ENCODE data around the gene MYO5C. TPM values are rescaled to one million over a fixed set of nuclear protein-coding genes. Genes with fewer than 3 reads are reported as not detected.
"Not testable (repeated sequence)": the region's sequence is repeated elsewhere in the genome, so short reads cannot be mapped to it uniquely, and the experiment has no call there.

Gene MYO5C
- total RNA-seq, 1 donor from 2014 or later, result 10.3 TPM

- no peaks in the 10 kb centered on the region for H3K9me3 ChIP-seq
- DNase-seq (ENCODE audit: extremely low spot score in 2 of 2), result no peak
- intact Hi-C loops (cut with DNase I), result no loop called here
- no peaks in the 10 kb centered on the region for H3K27me3 ChIP-seq
- no peaks in the 10 kb centered on the region for H3K36me3 ChIP-seq
- no peak overlapping the region for H3K4me3 ChIP-seq
- peaks cover 5% of the 10 kb centered on the region for H3K4me1 ChIP-seq
- TF ChIP-seq, protein P1, sequence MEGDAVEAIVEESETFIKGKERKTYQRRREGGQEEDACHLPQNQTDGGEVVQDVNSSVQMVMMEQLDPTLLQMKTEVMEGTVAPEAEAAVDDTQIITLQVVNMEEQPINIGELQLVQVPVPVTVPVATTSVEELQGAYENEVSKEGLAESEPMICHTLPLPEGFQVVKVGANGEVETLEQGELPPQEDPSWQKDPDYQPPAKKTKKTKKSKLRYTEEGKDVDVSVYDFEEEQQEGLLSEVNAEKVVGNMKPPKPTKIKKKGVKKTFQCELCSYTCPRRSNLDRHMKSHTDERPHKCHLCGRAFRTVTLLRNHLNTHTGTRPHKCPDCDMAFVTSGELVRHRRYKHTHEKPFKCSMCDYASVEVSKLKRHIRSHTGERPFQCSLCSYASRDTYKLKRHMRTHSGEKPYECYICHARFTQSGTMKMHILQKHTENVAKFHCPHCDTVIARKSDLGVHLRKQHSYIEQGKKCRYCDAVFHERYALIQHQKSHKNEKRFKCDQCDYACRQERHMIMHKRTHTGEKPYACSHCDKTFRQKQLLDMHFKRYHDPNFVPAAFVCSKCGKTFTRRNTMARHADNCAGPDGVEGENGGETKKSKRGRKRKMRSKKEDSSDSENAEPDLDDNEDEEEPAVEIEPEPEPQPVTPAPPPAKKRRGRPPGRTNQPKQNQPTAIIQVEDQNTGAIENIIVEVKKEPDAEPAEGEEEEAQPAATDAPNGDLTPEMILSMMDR (IDR thresholded peaks at IDR 0.05), result no peak
- no peak for TF ChIP-seq POLR2AphosphoS5 (IDR thresholded peaks at IDR 0.05; ENCODE audit: insufficient read depth in 1 of 2, low read depth in 1 of 2)
- no peak for TF ChIP-seq POLR2A (IDR thresholded peaks at IDR 0.05)
- no peak overlapping the region for H3K27ac ChIP-seq
These were observed 124.2 kb downstream of the MYO5C start for GRCh38 chr15:52171386-52171785.

DNA sequence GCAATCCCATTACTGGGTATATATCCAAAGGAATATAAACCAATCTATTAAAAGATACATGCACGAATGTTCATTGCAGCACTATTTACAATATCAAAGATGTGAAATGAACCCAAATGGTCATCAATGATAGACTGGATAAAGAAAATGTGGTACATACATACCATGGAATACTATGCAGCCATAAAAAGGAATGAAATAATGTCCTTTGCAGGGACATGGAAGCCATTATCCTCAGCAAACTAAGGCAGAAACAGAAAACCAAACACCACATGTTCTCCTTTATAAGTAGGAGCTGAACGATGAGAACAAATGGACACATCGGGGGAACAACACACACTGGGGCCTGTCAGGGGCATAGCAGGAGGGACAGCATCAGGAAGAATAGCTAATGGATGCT lies 125.4 kb downstream of the MYO5C start:
- DNase-seq (ENCODE audit: extremely low spot score in 2 of 2); H3K9me3 ChIP-seq; H3K27me3 ChIP-seq; H3K4me1 ChIP-seq; H3K36me3 ChIP-seq; H3K27ac ChIP-seq; H3K4me3 ChIP-seq; intact Hi-C loops (cut with DNase I): not testable (repeated sequence)

DNA sequence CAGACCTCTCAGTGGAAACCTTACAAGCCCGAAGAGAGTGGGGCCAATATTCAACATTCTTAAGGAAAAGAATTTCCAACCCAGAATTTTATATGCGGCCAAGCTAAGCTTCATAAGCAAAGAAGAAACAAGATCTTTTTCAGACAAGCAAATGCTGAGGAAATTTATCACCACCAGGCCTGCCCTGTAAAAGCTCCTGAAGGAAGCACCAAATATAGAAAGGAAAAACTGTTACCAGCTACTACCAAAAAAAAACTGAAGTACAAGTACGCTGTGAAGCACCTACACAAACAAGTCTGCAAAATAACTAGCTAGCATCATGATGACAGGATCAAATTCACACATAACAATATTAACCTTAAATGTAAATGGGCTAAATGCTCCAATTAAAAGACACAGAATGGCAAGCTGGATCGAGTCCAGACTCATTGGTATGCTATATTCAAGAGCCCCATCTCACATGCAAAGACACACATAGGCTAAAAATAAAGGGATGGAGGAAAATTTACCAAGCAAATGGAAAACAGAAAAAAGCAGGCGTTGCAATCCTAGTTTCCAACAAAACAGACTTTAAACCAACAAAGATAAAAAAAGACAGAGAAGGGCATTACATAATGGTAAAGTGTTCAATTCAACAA lies 130.0 kb downstream of the MYO5C start:
- H3K27me3 ChIP-seq; H3K27ac ChIP-seq; H3K4me3 ChIP-seq; H3K4me1 ChIP-seq; intact Hi-C loops (cut with DNase I); H3K36me3 ChIP-seq; H3K9me3 ChIP-seq; DNase-seq (ENCODE audit: extremely low spot score in 2 of 2): not testable (repeated sequence)

DNA sequence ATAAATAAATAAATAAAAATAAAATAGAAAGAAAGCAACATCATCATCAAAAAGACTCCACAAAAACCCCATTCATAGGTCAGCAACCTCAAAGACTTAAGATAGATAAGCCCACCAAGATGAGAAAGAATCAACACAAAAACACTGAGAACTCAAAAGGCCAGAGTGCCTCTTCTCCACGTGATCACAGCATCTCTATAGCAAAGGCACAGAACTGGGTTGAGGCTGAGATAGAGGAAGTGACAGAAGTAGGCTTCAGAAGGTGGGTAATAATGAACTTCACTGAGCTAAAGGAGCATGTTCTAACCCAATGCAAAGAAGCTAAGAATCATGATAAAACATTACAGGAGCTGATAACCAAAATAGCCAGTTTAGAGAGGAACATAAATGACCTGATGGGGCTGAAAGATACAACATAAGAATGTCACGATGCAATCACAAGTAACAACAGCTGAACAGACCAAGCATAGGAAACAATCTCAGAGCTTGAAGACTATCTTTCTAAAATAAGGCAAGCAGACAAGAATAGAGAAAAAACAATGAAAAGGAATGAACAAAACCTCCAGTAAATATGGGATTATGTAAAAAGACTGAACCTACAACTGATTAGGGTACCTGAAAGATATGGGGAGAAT lies 130.9 kb downstream of the MYO5C start:
- intact Hi-C loops (cut with DNase I), result no loop called here
- H3K27ac ChIP-seq, result no peak overlapping the region
- no peaks in the 10 kb centered on the region for H3K4me1 ChIP-seq
- H3K27me3 ChIP-seq, result no peaks in the 10 kb centered on the region
- DNase-seq (ENCODE audit: extremely low spot score in 2 of 2), result no peak
- TF ChIP-seq POLR2A (IDR thresholded peaks at IDR 0.05) (no peak), POLR2AphosphoS5 (IDR thresholded peaks at IDR 0.05; ENCODE audit: insufficient read depth in 1 of 2, low read depth in 1 of 2) (no peak)
- TF ChIP-seq, protein P1 (IDR thresholded peaks at IDR 0.05), result no peak
- H3K36me3 ChIP-seq, result peaks cover 0 to 6% of the 10 kb centered on the region in 2 donors
- no peaks in the 10 kb centered on the region for H3K9me3 ChIP-seq
- no peak overlapping the region for H3K4me3 ChIP-seq

DNA sequence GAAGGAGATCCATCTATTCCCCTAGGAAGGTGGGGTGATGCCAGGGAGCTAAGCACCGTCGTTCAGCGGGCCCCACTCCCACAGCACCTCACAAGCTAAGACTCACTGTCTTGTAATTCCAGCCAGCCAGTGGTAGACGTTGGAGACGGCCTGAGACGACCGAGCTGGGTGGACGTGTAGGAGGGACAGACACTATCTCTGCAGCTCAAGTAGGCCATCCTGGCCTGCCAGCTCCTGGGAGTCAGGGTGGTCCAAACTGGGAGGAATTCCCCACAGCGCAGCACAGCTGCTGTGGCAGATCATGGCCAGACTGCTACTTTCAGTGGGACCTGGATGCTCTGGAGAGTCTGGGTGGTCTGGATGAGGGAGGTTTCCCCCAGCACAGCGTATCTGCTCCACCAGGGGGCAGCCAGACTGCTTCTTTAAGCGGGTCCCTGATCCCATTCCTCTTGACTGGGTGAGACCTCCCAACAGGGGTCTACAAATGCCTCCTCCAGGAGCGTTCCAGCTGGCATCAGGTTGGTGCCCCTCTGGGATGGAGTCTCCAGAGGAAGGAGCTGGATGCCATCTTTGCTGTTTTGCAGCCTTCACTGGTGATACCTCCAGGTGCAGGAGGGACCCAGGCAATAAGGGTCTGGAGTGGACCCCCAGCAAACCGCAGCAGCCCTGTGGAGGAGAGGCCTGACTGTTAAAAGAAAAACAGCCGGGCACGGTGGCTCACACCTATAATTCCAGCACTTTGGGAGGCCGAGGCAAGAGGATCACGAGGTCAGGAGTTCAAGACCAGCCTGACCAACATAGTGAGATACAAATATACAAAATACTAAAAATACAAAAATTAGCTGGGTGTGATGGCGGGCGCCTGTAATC lies 132.0 kb downstream of the MYO5C start:
- H3K4me1 ChIP-seq, result no peaks in the 10 kb centered on the region
- H3K27me3 ChIP-seq, result no peaks in the 10 kb centered on the region
- H3K9me3 ChIP-seq, result no peaks in the 10 kb centered on the region
- intact Hi-C loops (cut with DNase I), result no loop called here
- peaks cover 0 to 6% of the 10 kb centered on the region in 2 donors for H3K36me3 ChIP-seq
- TF ChIP-seq POLR2AphosphoS5 (IDR thresholded peaks at IDR 0.05; ENCODE audit: insufficient read depth in 1 of 2, low read depth in 1 of 2) (no peak), POLR2A (IDR thresholded peaks at IDR 0.05) (no peak)
- TF ChIP-seq, protein P1 (IDR thresholded peaks at IDR 0.05), result no peak
- no peak overlapping the region for H3K4me3 ChIP-seq
- no peak overlapping the region for H3K27ac ChIP-seq
- peak in 1 of 2 donors; percentile 67 for DNase-seq (ENCODE audit: extremely low spot score in 2 of 2)

Data from vagina (tissue), 2 donors.